Stomach (tissue), 9 donors: ENCODE measurements around the gene DLEU7. TPM values are rescaled to one million over a fixed set of nuclear protein-coding genes. Genes with fewer than 3 reads are reported as not detected.

ENCODE experiments used
- DNase-seq, 2 donors: peaks; one replicate each; pipeline versions ENCODE4 v3.0.0 to v3.0.0-alpha.2; 2013 to 2019
- H3K27ac ChIP-seq, 5 donors: fragments of 200-600 bp in 4 of 5; sonication (generic) in 4 of 5; one replicate each; pipeline ENCODE4 v1.5.1; 2013 to 2019; ENCODE audit warnings: mild to moderate bottlenecking in 1 of 5, moderate library complexity in 1 of 5
- H3K27me3 ChIP-seq, 3 donors: fragments of 200-600 bp; sonication (generic); one replicate each; pipeline ENCODE4 v1.5.1; 2017 to 2019; ENCODE audit warnings: mixed run types in 1 of 3
- H3K36me3 ChIP-seq, 4 donors: fragments of 200-600 bp; sonication (generic); 1 replicate in 3 of 4; 2 replicates in 1 of 4; pipeline ENCODE4 v1.5.1; 2016 to 2019
- H3K4me1 ChIP-seq, 4 donors: fragments of 200-600 bp; sonication (generic); one replicate each; pipeline ENCODE4 v1.5.1; 2016 to 2019
- H3K4me3 ChIP-seq, 4 donors: fragments of 200-600 bp; sonication (generic) in 3 of 4; one replicate each; pipeline ENCODE4 v1.5.1; 2016 to 2019; ENCODE audit warnings: mild to moderate bottlenecking in 1 of 4
- H3K9me3 ChIP-seq, 4 donors: fragments of 200-600 bp; sonication (generic); one replicate each; pipeline ENCODE4 v1.5.1; 2016 to 2019
- EP300 ChIP-seq: sonication (generic); formaldehyde crosslinking; IDR thresholded peaks from one replicate; pipeline ENCODE4 v1.6.1; 2017; ENCODE audit warnings: antibody characterized with exemption
- POLR2A ChIP-seq, 4 donors: fragments of 450-650 bp; IDR thresholded peaks; one replicate each; pipeline ENCODE4 v1.6.1; 2016; ENCODE audit warnings: antibody characterized with exemption in 4 of 4, control low read depth in 2 of 4, mild to moderate bottlenecking in 1 of 4, moderate library complexity in 1 of 4
- POLR2AphosphoS5 ChIP-seq, 3 donors: sonication (generic); formaldehyde crosslinking; IDR thresholded peaks; one replicate each; pipeline ENCODE4 v1.6.1; 2016; ENCODE audit warnings: antibody characterized with exemption in 3 of 3
- WGBS, 5 donors: extraction: QIAGEN DNeasy Blood & Tissue Kit in 3 of 5; methylation state at CpG; one replicate each; pipeline versions ENCODE4 v1.1.5 to v1.1.7; 2013 to 2018; 5-methylcytosine and 5-hydroxymethylcytosine counted together
- intact Hi-C: fragments of 100-400 bp; cut with DNase I; formaldehyde crosslinking; loops from one replicate; pipeline ENCODE4 v1.15.1; 2023; ENCODE audit warnings: low total_unique reads
- polyA plus RNA-seq, 3 donors: library from polyadenylated mRNA; stranded (reverse); fragments of 200-250 nt; gene quantifications; one replicate each; pipeline ENCODE4 v1.2.3, GENCODE V29; 2013
- total RNA-seq, 5 donors: library from RNA; depleted of rRNA; stranded (reverse); fragments of >200 nt; gene quantifications; one replicate each; pipeline versions ENCODE4 v1.1.0 to v1.2.3, GENCODE V29; 2014 to 2016
- TF ChIP-seq, protein P1 (sequence below), 7 experiments: fragments of 450-650 bp in 4 of 7; fragments of 200-600 bp in 3 of 7; sonication (generic) in 3 of 7; IDR thresholded peaks; one replicate each; pipeline ENCODE4 v1.5.1; 2016 to 2019; ENCODE audit warnings: antibody characterized with exemption in 7 of 7, control low read depth in 2 of 7, mild to moderate bottlenecking in 1 of 7
- donor health status: healthy with polysubstance abuse.
- donor health status: Bipolar disorder and iron deficiency.
- donor health status: healthy.

The DLEU7 gene
- total and polyA plus RNA-seq, 8 donors, result 0.05 TPM; not detected in 7

DNA sequence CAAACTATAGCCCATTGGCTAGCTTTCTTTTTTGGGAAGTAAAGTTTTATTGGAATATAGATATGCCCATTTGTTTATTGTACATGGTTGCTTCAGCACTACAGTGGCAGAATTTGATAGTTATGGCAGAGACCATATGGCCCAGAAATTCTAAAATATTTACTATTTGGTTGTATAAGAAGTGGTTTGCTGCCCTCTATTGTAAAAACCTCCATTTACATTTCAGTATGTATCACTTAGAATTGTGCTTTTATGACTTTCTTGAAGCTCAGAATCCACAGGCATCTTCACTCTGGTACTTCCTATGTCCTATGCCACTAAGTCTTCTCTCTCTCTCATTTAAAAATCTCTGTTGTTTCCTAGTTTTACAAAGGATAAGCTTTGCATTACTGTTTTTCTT lies 37.7 kb downstream of the DLEU7 start:
- Histone ChIP-seq H3K4me1 (peaks cover 0 to 9% (median 4%) of the 10 kb centered on the region in 4 donors), H3K4me3 (no peak overlapping the region), H3K27me3 (no peaks in the 10 kb centered on the region), H3K27ac (no peak overlapping the region), H3K36me3 (no peaks in the 10 kb centered on the region), H3K9me3 (peaks cover 0 to 14% (median 10%) of the 10 kb centered on the region in 4 donors)
- no peak for DNase-seq
- intact Hi-C loops, result no loop called here
- TF ChIP-seq, protein P1, sequence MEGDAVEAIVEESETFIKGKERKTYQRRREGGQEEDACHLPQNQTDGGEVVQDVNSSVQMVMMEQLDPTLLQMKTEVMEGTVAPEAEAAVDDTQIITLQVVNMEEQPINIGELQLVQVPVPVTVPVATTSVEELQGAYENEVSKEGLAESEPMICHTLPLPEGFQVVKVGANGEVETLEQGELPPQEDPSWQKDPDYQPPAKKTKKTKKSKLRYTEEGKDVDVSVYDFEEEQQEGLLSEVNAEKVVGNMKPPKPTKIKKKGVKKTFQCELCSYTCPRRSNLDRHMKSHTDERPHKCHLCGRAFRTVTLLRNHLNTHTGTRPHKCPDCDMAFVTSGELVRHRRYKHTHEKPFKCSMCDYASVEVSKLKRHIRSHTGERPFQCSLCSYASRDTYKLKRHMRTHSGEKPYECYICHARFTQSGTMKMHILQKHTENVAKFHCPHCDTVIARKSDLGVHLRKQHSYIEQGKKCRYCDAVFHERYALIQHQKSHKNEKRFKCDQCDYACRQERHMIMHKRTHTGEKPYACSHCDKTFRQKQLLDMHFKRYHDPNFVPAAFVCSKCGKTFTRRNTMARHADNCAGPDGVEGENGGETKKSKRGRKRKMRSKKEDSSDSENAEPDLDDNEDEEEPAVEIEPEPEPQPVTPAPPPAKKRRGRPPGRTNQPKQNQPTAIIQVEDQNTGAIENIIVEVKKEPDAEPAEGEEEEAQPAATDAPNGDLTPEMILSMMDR (IDR thresholded peaks at IDR 0.05), result no peak
- no peak for TF ChIP-seq POLR2A (IDR thresholded peaks at IDR 0.05)
- no peak for TF ChIP-seq EP300
- TF ChIP-seq POLR2AphosphoS5 (IDR thresholded peaks at IDR 0.05), result no peak

DNA sequence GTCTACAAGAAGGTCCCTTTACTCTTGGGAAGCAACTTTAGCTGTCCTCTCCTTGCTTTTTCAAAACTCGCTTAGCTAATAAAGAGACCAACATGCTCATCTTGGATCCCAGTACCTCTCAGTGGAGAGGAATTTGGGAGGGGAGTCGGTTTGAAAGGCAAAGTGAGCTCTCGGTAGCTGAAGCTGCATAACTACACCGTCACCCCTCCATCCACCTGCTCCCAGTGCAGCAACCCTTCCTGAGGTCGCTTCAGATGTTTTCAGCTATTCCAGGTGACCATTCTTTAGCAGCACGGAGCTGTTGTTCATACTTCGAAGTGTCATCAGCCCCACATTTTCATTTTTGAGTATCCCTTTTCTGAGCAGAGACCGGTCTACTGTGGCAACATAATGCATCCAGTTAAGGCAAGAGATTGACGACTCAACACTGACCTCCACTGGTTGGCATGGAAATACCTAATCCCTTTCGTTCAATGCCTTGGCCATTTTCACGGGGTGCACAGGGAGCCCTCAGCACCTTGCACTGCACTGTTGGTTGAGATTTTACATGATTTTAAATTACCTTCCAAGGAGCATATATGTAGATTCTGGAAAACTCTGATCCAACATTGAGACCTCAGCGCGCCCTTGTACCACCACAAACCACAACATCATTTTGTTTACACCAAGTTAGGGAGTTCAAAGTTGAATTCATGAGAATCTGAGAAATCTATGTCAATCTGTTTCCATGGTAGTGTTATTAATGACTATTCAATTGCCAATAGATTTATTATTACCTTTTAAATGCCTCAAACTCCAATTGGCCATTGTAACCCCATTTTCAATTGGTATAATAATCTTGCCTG lies 42.2 kb downstream of the DLEU7 start:
- peak; percentile 46 to 93 for DNase-seq
- Histone ChIP-seq H3K36me3 (no peaks in the 10 kb centered on the region), H3K4me3 (no peak overlapping the region), H3K27ac (no peak overlapping the region), H3K9me3 (peaks cover 0 to 14% (median 10%) of the 10 kb centered on the region in 4 donors), H3K4me1 (peaks cover 0 to 19% (median 9%) of the 10 kb centered on the region in 4 donors), H3K27me3 (no peaks in the 10 kb centered on the region)
- TF ChIP-seq POLR2A (IDR thresholded peaks at IDR 0.05) (no peak), EP300 (no peak), POLR2AphosphoS5 (IDR thresholded peaks at IDR 0.05) (peak in 1 of 3 donors; percentile 21)
- TF ChIP-seq, protein P1 (IDR thresholded peaks at IDR 0.05), result peak in 5 of 7 experiments; percentile 49 to 68 (median 54)
- WGBS, 5 donors, result 40 to 45% (median 45%) methylated on average over 13 of the region's 13 CpGs
- intact Hi-C loops, result no loop called here

DNA sequence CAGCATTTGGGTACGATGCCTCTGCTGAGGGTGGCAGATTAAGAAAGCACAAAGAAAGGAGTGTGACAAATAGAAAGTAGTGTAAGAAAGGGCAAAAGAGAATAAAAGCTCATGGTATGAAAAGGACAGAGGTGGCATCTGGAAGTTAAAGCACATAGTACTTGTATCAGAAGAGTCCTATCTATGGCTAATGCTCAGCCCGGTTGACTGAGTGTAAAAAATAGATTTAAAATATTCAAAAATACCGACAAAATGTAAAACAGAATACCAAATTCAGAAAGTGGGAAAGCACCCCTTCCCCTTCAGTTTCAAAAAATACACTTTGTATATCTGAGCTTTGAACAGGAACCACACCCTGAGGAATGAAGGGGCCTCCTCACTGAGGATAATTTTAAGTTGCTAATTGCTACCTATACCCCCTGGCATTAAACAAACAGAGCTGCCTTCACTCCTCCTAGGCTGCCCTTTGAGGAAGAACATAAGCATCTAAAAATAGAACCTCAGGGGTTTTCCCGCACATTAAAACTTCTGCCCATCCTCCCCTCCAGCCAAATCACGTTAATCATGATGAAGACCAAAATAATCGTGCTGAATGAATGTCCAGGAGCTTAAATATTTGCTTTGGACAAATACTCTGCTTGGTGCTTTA lies 43.3 kb downstream of the DLEU7 start:
- H3K27me3 ChIP-seq, result no peaks in the 10 kb centered on the region
- intact Hi-C loops, result no loop called here
- H3K9me3 ChIP-seq, result peaks cover 0 to 8% (median 2%) of the 10 kb centered on the region in 4 donors
- 40 to 53% (median 50%) methylated on average over 6 of the region's 6 CpGs for WGBS, 5 donors
- H3K27ac ChIP-seq, result no peak overlapping the region
- no peak overlapping the region for H3K4me3 ChIP-seq
- peaks cover 0 to 19% (median 9%) of the 10 kb centered on the region in 4 donors for H3K4me1 ChIP-seq
- DNase-seq, result peak in 1 of 2 donors; percentile 35
- no peaks in the 10 kb centered on the region for H3K36me3 ChIP-seq
- no peak for TF ChIP-seq POLR2A (IDR thresholded peaks at IDR 0.05)
- no peak for TF ChIP-seq POLR2AphosphoS5 (IDR thresholded peaks at IDR 0.05)
- no peak for TF ChIP-seq EP300
- TF ChIP-seq, protein P1 (IDR thresholded peaks at IDR 0.05), result no peak

DNA sequence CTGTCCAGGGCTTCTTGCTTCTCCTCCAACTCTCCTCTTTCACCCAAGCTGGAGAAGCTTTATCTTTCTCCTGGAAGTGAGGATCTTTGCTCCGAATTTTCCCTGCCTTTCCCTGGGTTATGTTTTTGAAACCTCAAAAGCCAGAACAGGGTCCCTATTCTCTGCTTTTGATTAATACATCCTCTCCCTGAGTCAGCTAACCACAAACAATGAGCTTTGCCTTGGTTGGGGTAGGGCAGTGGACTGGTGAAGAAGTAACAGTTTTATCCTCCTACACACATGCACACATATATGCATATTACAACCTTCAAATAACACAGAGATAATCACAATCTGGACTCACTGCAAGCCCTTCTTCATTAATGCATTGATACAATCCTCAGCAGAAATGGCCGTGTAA lies 44.6 kb downstream of the DLEU7 start:
- intact Hi-C loops, result no loop called here
- H3K36me3 ChIP-seq, result no peaks in the 10 kb centered on the region
- H3K27ac ChIP-seq, result no peak overlapping the region
- TF ChIP-seq, protein P1 (IDR thresholded peaks at IDR 0.05), result no peak
- TF ChIP-seq EP300, result no peak
- no peak for TF ChIP-seq POLR2A (IDR thresholded peaks at IDR 0.05)
- TF ChIP-seq POLR2AphosphoS5 (IDR thresholded peaks at IDR 0.05), result no peak
- peaks cover 0 to 19% (median 9%) of the 10 kb centered on the region in 4 donors for H3K4me1 ChIP-seq
- H3K4me3 ChIP-seq, result no peak overlapping the region
- WGBS, 5 donors, result 81 to 87% (median 84%) methylated on average over 2 of the region's 2 CpGs
- DNase-seq, result no peak
- H3K27me3 ChIP-seq, result no peaks in the 10 kb centered on the region
- H3K9me3 ChIP-seq, result no peaks in the 10 kb centered on the region
